NCI-H2227 (cell line): ENCODE results near the gene DCN.
"Not testable (repeated sequence)": the region's sequence is repeated elsewhere in the genome, so short reads cannot be mapped to it uniquely, and the experiment has no call there.

Source experiments
- DNase-seq: peaks from one replicate; lab custom pipeline; 2025; ENCODE audit not compliant: unreplicated experiment; lab: John Stamatoyannopoulos, UW

DCN gene

GRCh38 chr12:91182636-91183455 is at the start of gene DCN:
Gene DCN, minus strand, starts transcription at chr12:91182817. Its CDS starts 4,265 bp downstream, at chr12:91178552.
- DNase-seq: no peak

DNA sequence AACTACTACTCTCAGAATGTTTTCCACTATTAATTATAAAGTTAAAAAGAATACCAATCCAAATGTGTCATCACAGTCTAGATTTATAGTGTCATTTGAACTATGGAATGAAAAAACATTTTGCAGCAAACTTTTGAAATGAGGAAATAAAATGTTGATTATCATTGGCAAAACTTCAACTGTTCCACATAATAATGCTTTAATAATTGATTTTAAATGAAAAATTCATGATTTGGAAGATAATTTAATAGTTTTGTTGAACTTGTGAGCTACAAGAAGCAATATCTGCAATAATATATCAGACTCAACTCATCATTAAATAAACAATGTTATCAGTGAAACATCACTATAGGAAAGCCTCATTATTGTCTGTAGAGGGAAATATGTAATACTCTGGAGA is 48.2 kb upstream of the DCN start:
- no peak for DNase-seq

- no peak for DNase-seq
These were observed 44.3 kb upstream of the DCN start for GRCh38 chr12:91226951-91227350.

DNA sequence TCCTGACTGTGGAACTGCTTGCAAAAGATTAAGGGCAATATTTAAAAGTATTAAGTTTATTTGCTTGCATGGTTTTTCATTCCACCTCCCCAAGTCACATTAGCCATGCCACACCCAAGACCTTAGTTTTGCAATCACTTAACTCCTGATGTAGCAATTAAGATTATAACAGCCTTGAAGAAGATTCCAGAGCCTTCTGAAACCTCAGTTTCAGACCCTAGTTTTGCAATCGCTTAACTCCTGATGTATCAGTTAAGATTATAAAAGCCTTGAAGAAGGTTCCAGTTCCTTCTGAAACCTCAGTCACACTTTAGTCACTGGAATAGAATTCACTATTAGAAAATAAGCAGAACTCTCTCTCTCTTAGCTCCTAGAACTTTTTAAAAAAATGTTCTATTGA is 42.7 kb upstream of the DCN start:
- no peak for DNase-seq

- no peak for DNase-seq
These were observed 41.8 kb upstream of the DCN start for GRCh38 chr12:91224401-91224800.

- no peak for DNase-seq
These were observed 40.1 kb upstream of the DCN start for GRCh38 chr12:91222746-91223145.

- DNase-seq: no peak
These were observed 37.3 kb upstream of the DCN start for GRCh38 chr12:91219919-91220318.

GRCh38 chr12:91219511-91219910 is 36.9 kb upstream of the DCN start:
- DNase-seq: no peak

GRCh38 chr12:91216871-91217270 is 34.3 kb upstream of the DCN start:
- no peak for DNase-seq

- DNase-seq: no peak
These were observed 33.4 kb upstream of the DCN start for GRCh38 chr12:91215940-91216454.

DNA sequence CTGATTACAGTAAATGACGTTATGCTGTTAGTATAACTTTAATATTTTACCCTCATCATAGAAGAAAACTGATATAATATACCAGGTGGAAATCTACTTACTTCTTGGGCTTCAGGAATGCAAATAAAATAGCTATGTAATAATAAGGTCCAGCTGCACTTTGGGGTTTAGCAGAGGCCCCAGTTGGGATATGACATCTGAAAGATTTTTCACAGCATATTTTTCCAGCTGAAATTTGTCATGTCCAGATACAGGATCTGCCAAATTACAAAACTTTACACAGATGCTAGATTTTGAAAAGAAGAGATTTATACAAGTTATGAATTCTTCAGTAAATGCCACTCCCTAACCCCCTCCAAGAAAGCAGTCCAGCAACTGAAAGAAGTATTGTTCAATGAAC is 29.2 kb upstream of the DCN start:
- DNase-seq: no peak

DNA sequence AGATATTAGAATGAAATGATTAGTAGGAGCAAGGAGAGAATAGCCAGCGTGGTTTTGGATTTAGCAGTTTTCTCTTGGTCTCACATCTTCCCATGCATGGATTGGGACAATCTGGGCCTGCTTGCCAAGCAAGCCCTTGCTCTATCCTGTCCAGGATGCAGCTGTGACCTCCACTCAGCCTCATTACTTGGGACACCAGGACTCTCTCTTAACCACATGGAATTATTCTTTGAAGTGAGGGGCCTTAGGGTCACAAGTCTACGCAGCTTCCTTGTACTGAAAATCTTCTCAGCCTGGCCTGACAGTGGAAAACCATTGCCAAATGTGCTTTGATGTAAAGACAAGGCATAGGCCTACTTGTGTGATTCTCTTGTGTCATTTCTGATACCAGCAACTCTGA is 28.0 kb upstream of the DCN start:
- no peak for DNase-seq

- DNase-seq: peak; percentile 7
These were observed 27.5 kb upstream of the DCN start for GRCh38 chr12:91210144-91210543.

- not testable (repeated sequence) for DNase-seq
These were observed 24.7 kb upstream of the DCN start for GRCh38 chr12:91207301-91207700.

DNA sequence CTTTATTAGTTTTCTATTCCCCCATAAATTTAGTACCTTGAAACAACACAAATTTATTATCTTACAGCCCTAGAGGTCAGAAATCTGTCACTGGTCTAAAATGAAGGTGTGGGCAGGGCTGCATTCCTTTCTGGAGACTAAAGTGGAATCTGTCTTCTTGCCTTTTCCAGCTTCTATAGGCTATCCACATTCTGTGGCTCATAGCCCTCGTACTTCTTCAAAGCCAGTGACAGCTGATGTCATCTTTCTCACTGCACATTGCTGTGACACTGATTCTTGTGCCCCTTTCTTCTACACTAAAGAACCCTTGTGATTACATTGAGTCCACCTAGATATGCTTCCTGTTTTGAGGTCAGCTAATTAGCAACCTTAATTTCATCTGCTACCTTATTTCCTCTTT is 23.2 kb upstream of the DCN start:
- no peak for DNase-seq

DNA sequence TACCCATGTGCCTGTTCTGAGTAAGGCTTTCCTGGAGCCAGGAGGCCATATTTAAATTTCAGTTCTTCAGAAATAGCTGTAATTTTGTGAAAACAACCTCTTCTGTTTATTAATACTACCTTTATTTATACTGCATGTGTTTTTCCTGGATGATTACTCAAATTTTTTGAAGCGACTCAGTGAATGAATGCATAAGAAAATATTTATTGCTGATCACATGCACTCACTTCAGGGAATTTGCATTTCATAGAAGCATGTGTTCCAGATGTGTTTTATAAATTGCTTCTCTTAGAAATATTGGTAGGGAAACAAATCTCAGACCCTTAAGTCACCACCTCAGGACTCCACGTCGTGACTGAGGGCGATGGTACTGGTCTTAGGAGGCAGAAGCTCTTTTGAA is 21.8 kb upstream of the DCN start:
- no peak for DNase-seq

DNA sequence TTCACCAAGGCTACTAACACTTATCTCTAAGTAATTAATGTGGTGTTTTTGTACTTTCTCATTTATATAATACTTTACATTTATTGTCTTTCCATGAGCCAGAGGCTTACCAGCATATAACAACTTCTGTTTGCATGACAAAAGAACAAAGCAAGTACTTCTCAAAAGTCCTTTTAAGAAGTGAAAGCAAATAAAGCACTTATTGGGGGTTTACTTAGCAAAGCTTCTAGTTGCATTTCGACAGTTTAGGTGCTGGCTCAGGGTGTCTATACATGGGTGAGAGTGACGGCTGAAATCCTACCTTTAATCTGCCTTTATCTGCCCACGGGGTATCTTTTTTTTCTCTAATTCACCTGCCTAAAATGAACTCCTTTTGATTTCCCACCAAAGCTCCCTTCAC is 21.0 kb upstream of the DCN start:
- no peak for DNase-seq

GRCh38 chr12:91202390-91202789 is 19.8 kb upstream of the DCN start:
- no peak for DNase-seq

DNA sequence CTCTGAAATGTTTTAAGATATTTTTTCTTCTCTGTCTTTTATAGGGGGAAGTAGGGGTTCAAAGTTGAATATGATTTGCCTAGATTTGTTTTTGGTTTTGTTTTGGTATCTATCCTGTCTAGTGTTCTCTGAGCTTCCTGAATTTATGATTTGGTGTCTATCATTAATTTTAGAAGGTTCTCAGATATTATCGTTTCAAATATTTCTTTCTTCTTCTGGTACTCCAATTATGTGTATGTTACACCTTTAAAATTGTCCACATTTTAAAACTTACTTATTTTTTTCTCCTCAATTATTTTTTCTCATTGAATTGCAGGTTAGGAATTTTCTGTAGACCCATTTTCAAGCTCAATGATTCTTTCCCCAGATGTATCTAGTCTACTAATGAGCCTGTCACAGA is 13.8 kb upstream of the DCN start:
- no peak for DNase-seq

DNA sequence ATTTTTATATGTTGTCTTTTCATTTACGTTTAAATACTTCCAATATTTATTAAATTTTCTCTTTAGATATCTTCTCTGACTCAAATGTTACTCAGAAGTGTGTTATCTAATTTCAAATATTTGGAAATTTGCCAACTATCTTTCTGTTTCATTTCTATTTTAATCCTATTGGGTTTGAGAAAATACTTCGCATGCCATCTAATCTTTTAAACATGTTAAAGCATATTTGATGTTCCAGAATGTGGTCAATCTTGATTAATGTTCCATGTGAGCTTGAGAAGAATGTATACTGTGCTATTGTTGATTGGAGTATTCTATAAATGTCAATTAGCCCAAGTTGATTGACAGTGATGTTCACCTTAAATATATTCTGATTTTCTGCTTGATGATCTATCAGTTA is 11.9 kb upstream of the DCN start:
- no peak for DNase-seq

DNA sequence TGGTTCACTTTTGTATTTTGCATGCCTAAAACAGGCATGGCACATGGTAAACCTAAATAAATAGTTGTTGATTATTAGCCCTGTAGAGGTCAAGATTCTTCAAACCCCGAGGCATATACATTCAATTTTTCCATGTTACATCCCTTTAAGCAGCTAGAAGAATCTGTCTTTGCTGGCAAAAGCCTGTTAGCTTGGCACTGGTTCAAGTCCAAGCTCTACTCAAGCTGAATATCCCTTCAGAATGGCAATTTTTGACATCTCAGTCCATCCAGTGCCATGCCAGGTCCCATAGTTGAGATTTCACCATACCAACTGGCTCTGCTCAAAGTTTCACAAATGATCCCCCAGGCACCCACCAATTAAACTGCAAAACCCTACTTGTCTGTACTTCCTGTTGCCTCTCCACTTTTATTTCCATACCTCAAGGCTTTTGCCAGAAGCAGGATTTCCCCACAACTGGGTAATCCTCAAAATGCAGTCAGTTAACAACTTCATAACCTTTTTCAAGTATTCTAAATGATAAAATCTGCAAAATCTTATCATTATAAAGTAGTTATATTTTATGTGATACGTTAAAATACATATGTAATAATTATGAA is 9.0 kb upstream of the DCN start:
- DNase-seq: no peak

DNA sequence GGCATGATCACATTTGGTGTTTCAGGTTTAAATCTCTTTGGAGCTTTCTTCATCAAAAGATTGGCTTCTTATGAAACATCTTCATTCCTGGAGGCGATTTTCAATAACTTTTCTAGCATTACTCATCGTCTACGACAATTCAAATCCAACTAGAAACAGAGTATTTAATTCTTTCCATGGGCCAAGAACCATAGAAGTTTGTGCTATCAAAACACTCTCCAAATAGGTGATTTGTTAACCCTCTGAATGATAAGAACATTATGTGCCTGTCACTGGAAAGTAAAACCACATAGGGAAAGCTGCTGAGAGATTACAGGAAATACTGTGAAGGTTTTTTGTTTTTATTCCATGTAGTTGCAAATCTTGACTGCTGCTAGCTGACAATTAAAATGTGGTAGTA is 6.9 kb upstream of the DCN start:
- DNase-seq: no peak

DNA sequence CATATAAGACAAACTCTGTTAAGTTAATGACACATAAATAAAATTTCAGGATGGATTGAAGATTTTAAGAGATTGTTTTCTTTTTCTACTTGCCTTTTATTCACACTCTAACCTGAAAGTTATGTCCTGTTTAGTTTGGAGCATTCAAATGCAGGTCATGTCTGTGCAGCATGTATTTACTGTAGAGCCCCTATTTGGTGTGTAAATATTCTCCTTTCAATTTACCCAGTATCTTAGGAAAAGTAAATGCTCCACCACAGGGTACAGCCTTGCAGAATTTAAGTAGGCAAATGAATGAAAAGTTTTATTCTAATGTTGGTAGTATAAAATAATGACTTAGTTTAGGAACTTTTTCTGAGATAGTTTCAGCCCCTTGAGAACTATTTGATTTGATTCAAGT is 6.2 kb upstream of the DCN start:
- no peak for DNase-seq
